ENCODE data around the gene ZC3H12A.
A peak's percentile ranks its signal among the peaks of the same experiment; 100 is the strongest.
"Not testable (repeated sequence)": the region's sequence is repeated elsewhere in the genome, so short reads cannot be mapped to it uniquely, and the experiment has no call there.

Gene ZC3H12A

GRCh38 chr1:37497832-37498231, 23.5 kb downstream of the ZC3H12A start:
- no peak overlapping the region for H3K4me3 ChIP-seq (ENCODE audit: control insufficient read depth, low read depth, low read length)
- TF ChIP-seq CTCF (conservative IDR thresholded peaks at IDR 0.05; ENCODE audit: control insufficient read depth, insufficient read depth, low read depth, low read length), result no peak
- no peak for DNase-seq (ENCODE audit: low read depth)

- peak; percentile 81 for DNase-seq (ENCODE audit: low read depth)
- no peak overlapping the region for H3K4me3 ChIP-seq (ENCODE audit: control insufficient read depth, low read depth, low read length)
- TF ChIP-seq CTCF (conservative IDR thresholded peaks at IDR 0.05; ENCODE audit: control insufficient read depth, insufficient read depth, low read depth, low read length), result no peak
Observed at GRCh38 chr1:37498872-37499617, 24.7 kb downstream of the ZC3H12A start.

GRCh38 chr1:37501661-37502060, 27.3 kb downstream of the ZC3H12A start:
- no peak overlapping the region for H3K4me3 ChIP-seq (ENCODE audit: control insufficient read depth, low read depth, low read length)
- TF ChIP-seq CTCF (conservative IDR thresholded peaks at IDR 0.05; ENCODE audit: control insufficient read depth, insufficient read depth, low read depth, low read length), result no peak
- no peak for DNase-seq (ENCODE audit: low read depth)

GRCh38 chr1:37502104-37502503, 27.7 kb downstream of the ZC3H12A start:
- DNase-seq (ENCODE audit: low read depth), result no peak
- TF ChIP-seq CTCF (conservative IDR thresholded peaks at IDR 0.05; ENCODE audit: control insufficient read depth, insufficient read depth, low read depth, low read length), result no peak
- H3K4me3 ChIP-seq (ENCODE audit: control insufficient read depth, low read depth, low read length), result no peak overlapping the region

GRCh38 chr1:37502791-37503190, 28.4 kb downstream of the ZC3H12A start:
- not testable (repeated sequence) for DNase-seq (ENCODE audit: low read depth)

GRCh38 chr1:37506740-37507139, 32.4 kb downstream of the ZC3H12A start:
- DNase-seq (ENCODE audit: low read depth), result no peak
- no peak overlapping the region for H3K4me3 ChIP-seq (ENCODE audit: control insufficient read depth, low read depth, low read length)
- TF ChIP-seq CTCF (conservative IDR thresholded peaks at IDR 0.05; ENCODE audit: control insufficient read depth, insufficient read depth, low read depth, low read length), result no peak

More at GRCh38 chr1:37502791-37503190, 28.4 kb downstream of the ZC3H12A start:
- not testable (repeated sequence) for H3K4me3 ChIP-seq (ENCODE audit: control insufficient read depth, low read depth, low read length)

GRCh38 chr1:37509181-37509580, 34.8 kb downstream of the ZC3H12A start:
- H3K4me3 ChIP-seq (ENCODE audit: control insufficient read depth, low read depth, low read length), result no peak overlapping the region
- DNase-seq (ENCODE audit: low read depth), result peak; percentile 38
- TF ChIP-seq CTCF (conservative IDR thresholded peaks at IDR 0.05; ENCODE audit: control insufficient read depth, insufficient read depth, low read depth, low read length), result peak; percentile 28

All from fibroblast of mammary gland (primary cell).